Panc1 (cell line): ENCODE measurements around the gene PIGK. TPM values are rescaled to one million over a fixed set of nuclear protein-coding genes. Genes with fewer than 3 reads are reported as not detected.

ENCODE experiments used
- ATAC-seq: fragments of 200-7000 bp; cut with Tn5 transposase; 2 replicates; pipeline ENCODE4 v1.9.1; 2020; ENCODE audit warnings: mild to moderate bottlenecking, moderate library complexity
- BruUV-seq: library from RNA; stranded (reverse); fragments of 400-500 nt; replicated peaks from 2 replicates; lab custom pipeline; 2021; lab: Mats Ljungman, UMichigan
- CTCF ChIA-PET: fragments of 300-600 bp; sonication (Branson Sonifier 250); formaldehyde crosslinking; loops from one replicate; lab custom pipeline; 2022; ENCODE audit warnings: antibody characterized with exemption; lab: Charles Lee
- POLR2A ChIA-PET: fragments of 300-600 bp; sonication (Branson Sonifier 250); formaldehyde crosslinking; loops from one replicate; lab custom pipeline; 2022; ENCODE audit warnings: antibody characterized with exemption; lab: Charles Lee
- DNase-seq: peaks from one replicate; pipeline ENCODE4 v3.0.0-alpha.2; 2010; ENCODE audit warnings: low read depth, low spot score
- H3K27ac ChIP-seq: 2 replicates; pipeline ENCODE4 v1.5.1; 2011; ENCODE audit warnings: mild to moderate bottlenecking, low read length, inconsistent platforms
- H3K27me3 ChIP-seq: fragments of 200-500 bp; sonication (Bioruptor generic); 2 replicates; pipeline ENCODE4 v1.6.0; 2014; ENCODE audit warnings: low read length, inconsistent platforms; ENCODE audit not compliant: control insufficient read depth, insufficient read depth
- H3K36me3 ChIP-seq: fragments of 200-500 bp; sonication (Bioruptor generic); 2 replicates; pipeline ENCODE4 v1.5.1; 2014; ENCODE audit warnings: inconsistent platforms, mild to moderate bottlenecking, low read length, moderate library complexity; ENCODE audit not compliant: control insufficient read depth, insufficient read depth
- H3K4me1 ChIP-seq: 2 replicates; pipeline ENCODE4 v1.5.1; 2011; ENCODE audit warnings: inconsistent platforms, mild to moderate bottlenecking, low read length, moderate library complexity; ENCODE audit not compliant: control insufficient read depth, insufficient read depth
- H3K4me3 ChIP-seq, 2 experiments: 2 replicates each; pipeline ENCODE4 v1.5.1; 2011 to 2012; ENCODE audit warnings: low read depth in 2 of 2, low read length in 2 of 2, mild to moderate bottlenecking in 2 of 2, inconsistent platforms in 1 of 2, moderate library complexity in 1 of 2
- H3K9me3 ChIP-seq: fragments of 200-500 bp; sonication (Bioruptor generic); 2 replicates; pipeline ENCODE4 v1.5.1; 2014; ENCODE audit warnings: low read depth, mild to moderate bottlenecking, inconsistent platforms, low read length, moderate library complexity; ENCODE audit not compliant: control insufficient read depth, insufficient read depth
- CTCF ChIP-seq: fragments of 450-650 bp; IDR thresholded peaks from 2 replicates; pipeline ENCODE4 v1.5.1; 2017; ENCODE audit warnings: mild to moderate bottlenecking
- POLR2AphosphoS5 ChIP-seq: IDR thresholded peaks from 2 replicates; pipeline ENCODE4 v1.6.1; 2012; ENCODE audit warnings: mild to moderate bottlenecking, low read depth, low read length, moderate library complexity
- REST ChIP-seq, 2 experiments: IDR thresholded peaks; 2 replicates each; pipeline ENCODE4 v1.6.1; 2011 to 2012; ENCODE audit warnings: low read depth in 2 of 2, control low read depth in 1 of 2, low read length in 1 of 2, mild to moderate bottlenecking in 1 of 2, moderate library complexity in 1 of 2; ENCODE audit not compliant: insufficient read depth in 1 of 2
- SIN3A ChIP-seq: IDR thresholded peaks from 2 replicates; pipeline ENCODE4 v1.6.1; 2012; ENCODE audit warnings: low read depth, mild to moderate bottlenecking, low read length, moderate library complexity, borderline replicate concordance; ENCODE audit not compliant: insufficient read depth
- TCF7L2 ChIP-seq: IDR thresholded peaks from 2 replicates; pipeline ENCODE4 v1.6.1; 2011; ENCODE audit warnings: mild to moderate bottlenecking, low read depth, low read length, inconsistent platforms
- in situ Hi-C: cut with HindIII; loops from 2 replicates; pipeline ENCODE4 v1.10.0; 2016; ENCODE audit warnings: low sequenced_read_pairs, low pct_unique_long_range_greater_than_20kb
- intact Hi-C: fragments of 100-400 bp; cut with micrococcal nuclease; formaldehyde crosslinking; loops from one replicate; pipeline ENCODE4 v1.10.0; 2022; ENCODE audit not compliant: unreplicated experiment
- total RNA-seq: library from RNA; stranded (reverse); gene quantifications from one replicate; pipeline ENCODE4 v1.2.1, GENCODE V29; 2021; ENCODE audit not compliant: unreplicated experiment

The PIGK gene
- total RNA-seq, 1 experiment from 2014 or later: 26.8 TPM

- BruUV-seq: no TSS peak
- intact Hi-C loops (no loop called here), in situ Hi-C loops (no loop called here)
- POLR2A ChIA-PET: no interaction called here
- Histone ChIP-seq H3K27ac (no peak overlapping the region), H3K9me3 (no peaks in the 10 kb centered on the region), H3K4me3 (no peak overlapping the region), H3K36me3 (no peaks in the 10 kb centered on the region), H3K27me3 (peaks cover 2% of the 10 kb centered on the region; the same call in 1 of the 2 replicates), H3K4me1 (no peaks in the 10 kb centered on the region)
- CTCF ChIA-PET: no interaction called here
- ATAC-seq (no peak), DNase-seq (no peak)
- TF ChIP-seq SIN3A: no peak
- no peak for TF ChIP-seq REST (IDR thresholded peaks at IDR 0.05; ENCODE audit: insufficient read depth in 1 of 2, low read depth in 2 of 2, low read length in 1 of 2)
- TF ChIP-seq TCF7L2: no peak
- no peak for TF ChIP-seq POLR2AphosphoS5
- no peak for TF ChIP-seq CTCF
Observed at GRCh38 chr1:77044133-77044849, 174.9 kb downstream of the PIGK start.

GRCh38 chr1:77040826-77041225, 178.4 kb downstream of the PIGK start:
- ChIA-PET CTCF (no interaction called here), POLR2A (no interaction called here)
- DNase-seq: no peak
- H3K27ac ChIP-seq: no peak overlapping the region
- no peak for ATAC-seq
- peaks cover 2% of the 10 kb centered on the region; the same call in 1 of the 2 replicates for H3K27me3 ChIP-seq
- TF ChIP-seq CTCF (no peak), POLR2AphosphoS5 (no peak), SIN3A (no peak), REST (IDR thresholded peaks at IDR 0.05; ENCODE audit: insufficient read depth in 1 of 2, low read depth in 2 of 2, low read length in 1 of 2) (no peak), TCF7L2 (no peak)
- no peaks in the 10 kb centered on the region for H3K36me3 ChIP-seq
- intact Hi-C loops (no loop called here), in situ Hi-C loops (no loop called here)
- no peaks in the 10 kb centered on the region for H3K4me1 ChIP-seq
- H3K4me3 ChIP-seq: no peak overlapping the region
- no peaks in the 10 kb centered on the region for H3K9me3 ChIP-seq
- no TSS peak for BruUV-seq
